ENCODE results near the gene FARSA. TPM values are rescaled to one million over a fixed set of nuclear protein-coding genes. Genes with fewer than 3 reads are reported as not detected.

The FARSA gene
- total and polyA plus RNA-seq, 2 of the 13 experiments (the other 11 are each of a cell fraction or from before 2014, with no cell fraction given): 25.9 to 72.0 TPM

DNA sequence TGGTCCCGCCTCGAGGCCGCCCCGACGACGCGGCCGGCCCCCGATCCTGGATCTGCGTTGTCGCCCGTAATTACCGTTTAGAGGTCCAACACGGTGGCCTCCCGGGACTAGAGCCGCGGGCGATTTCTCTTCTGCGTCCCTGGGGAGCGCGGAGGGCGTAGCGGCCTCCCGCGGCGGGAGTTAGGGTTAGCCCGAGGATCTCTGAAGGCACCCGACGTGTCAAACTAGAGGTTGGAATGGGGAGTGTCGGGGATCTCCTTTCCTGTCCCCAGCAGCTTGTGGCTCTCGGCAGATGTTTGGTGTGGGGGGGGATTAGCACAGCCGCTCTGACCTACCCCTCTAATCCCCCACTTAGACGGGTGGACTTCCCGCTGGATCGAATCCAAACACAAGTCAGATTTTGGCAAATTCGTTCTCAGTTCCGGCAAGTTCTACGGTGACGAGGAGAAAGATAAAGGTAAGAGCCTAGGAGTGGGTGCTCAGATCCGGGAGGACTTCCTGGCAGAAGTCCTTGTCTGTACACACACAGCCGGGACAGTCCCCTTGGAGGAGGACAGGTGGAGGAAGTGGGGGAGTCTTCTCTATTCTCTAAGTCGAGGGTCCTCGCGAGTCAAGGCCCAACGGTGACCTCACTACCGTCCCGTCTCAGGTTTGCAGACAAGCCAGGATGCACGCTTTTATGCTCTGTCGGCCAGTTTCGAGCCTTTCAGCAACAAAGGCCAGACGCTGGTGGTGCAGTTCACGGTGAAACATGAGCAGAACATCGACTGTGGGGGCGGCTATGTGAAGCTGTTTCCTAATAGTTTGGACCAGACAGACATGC, 5.5 kb upstream of the FARSA start (continued):
- TF ChIP-seq, protein P1, sequence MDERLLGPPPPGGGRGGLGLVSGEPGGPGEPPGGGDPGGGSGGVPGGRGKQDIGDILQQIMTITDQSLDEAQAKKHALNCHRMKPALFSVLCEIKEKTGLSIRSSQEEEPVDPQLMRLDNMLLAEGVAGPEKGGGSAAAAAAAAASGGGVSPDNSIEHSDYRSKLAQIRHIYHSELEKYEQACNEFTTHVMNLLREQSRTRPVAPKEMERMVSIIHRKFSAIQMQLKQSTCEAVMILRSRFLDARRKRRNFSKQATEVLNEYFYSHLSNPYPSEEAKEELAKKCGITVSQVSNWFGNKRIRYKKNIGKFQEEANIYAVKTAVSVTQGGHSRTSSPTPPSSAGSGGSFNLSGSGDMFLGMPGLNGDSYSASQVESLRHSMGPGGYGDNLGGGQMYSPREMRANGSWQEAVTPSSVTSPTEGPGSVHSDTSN (CRISPR knock-in tag; IDR thresholded peaks at IDR 0.05): no peak
- no peak for TF ChIP-seq MLLT10 (CRISPR knock-in tag; IDR thresholded peaks at IDR 0.05)
- TF ChIP-seq ZNF607 (CRISPR knock-in tag; IDR thresholded peaks at IDR 0.05; ENCODE audit: borderline replicate concordance): 0 out of 2 replicates have a peak, but pooled peaks have one; percentile 11
- TF ChIP-seq ZNF883 (CRISPR knock-in tag; IDR thresholded peaks at IDR 0.05; ENCODE audit: not compliant biosample characterization): peak; percentile 15
- no peak for TF ChIP-seq PAF1 (CRISPR knock-in tag; IDR thresholded peaks at IDR 0.05)
- 0 out of 2 replicates have a peak, but pooled peaks have one; percentile 75 for TF ChIP-seq ZNF44 (CRISPR knock-in tag; IDR thresholded peaks at IDR 0.05)
- TF ChIP-seq, protein P2, sequence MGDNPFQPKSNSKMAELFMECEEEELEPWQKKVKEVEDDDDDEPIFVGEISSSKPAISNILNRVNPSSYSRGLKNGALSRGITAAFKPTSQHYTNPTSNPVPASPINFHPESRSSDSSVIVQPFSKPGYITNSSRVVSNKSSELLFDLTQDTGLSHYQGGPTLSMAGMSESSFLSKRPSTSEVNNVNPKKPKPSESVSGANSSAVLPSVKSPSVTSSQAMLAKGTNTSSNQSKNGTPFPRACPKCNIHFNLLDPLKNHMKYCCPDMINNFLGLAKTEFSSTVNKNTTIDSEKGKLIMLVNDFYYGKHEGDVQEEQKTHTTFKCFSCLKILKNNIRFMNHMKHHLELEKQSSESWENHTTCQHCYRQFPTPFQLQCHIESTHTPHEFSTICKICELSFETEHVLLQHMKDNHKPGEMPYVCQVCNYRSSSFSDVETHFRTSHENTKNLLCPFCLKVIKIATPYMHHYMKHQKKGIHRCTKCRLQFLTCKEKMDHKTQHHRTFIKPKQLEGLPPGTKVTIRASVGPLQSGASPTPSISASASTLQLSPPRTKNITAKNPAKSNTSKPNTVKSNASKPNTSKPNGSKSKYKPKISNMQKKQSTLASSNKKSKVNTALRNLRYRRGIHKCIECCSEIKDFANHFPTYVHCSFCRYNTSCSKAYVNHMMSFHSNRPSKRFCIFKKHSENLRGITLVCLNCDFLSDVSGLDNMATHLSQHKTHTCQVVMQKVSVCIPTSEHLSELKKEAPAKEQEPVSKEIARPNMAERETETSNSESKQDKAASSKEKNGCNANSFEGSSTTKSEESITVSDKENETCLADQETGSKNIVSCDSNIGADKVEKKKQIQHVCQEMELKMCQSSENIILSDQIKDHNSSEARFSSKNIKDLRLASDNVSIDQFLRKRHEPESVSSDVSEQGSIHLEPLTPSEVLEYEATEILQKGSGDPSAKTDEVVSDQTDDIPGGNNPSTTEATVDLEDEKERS (CRISPR knock-in tag; IDR thresholded peaks at IDR 0.05): no peak
- TF ChIP-seq ZNF329 (CRISPR knock-in tag; IDR thresholded peaks at IDR 0.05; ENCODE audit: low read depth): 0 out of 2 replicates have a peak, but pooled peaks have one; percentile 18
- TF ChIP-seq ZNF629 (CRISPR knock-in tag; conservative IDR thresholded peaks at IDR 0.05): no peak
- no peak for TF ChIP-seq SIN3B (IDR thresholded peaks at IDR 0.05; ENCODE audit: low read length)
- TF ChIP-seq ZNF431 (CRISPR knock-in tag; IDR thresholded peaks at IDR 0.05; ENCODE audit: borderline replicate concordance, low read depth): 0 out of 2 replicates have a peak, but pooled peaks have one; percentile 54
- TF ChIP-seq NRL (CRISPR knock-in tag; IDR thresholded peaks at IDR 0.05; ENCODE audit: borderline replicate concordance): no peak
- TF ChIP-seq EED (CRISPR knock-in tag; IDR thresholded peaks at IDR 0.05): no peak
- peak; percentile 61 for TF ChIP-seq KDM5B (CRISPR knock-in tag; IDR thresholded peaks at IDR 0.05; ENCODE audit: borderline replicate concordance)
- 0 out of 2 replicates have a peak, but pooled peaks have one; percentile 50 for TF ChIP-seq ZBTB42 (CRISPR knock-in tag; IDR thresholded peaks at IDR 0.05)
- no peak for TF ChIP-seq MAFK (conservative IDR thresholded peaks at IDR 0.05 in 1 of 2, IDR thresholded peaks at IDR 0.05 in 1 of 2; ENCODE audit: low read length in 2 of 2)
- no peak for TF ChIP-seq ZNF790 (CRISPR knock-in tag; IDR thresholded peaks at IDR 0.05; ENCODE audit: borderline replicate concordance)
- TF ChIP-seq ZNF510 (CRISPR knock-in tag; IDR thresholded peaks at IDR 0.05; ENCODE audit: low read depth): peak; percentile 83; the same call in 1 of the 2 replicates
- TF ChIP-seq TMF1 (CRISPR knock-in tag; IDR thresholded peaks at IDR 0.05; ENCODE audit: low read depth): no peak
- TF ChIP-seq SPEN (CRISPR knock-in tag; IDR thresholded peaks at IDR 0.05; ENCODE audit: low read depth): no peak
- TF ChIP-seq ZNF879 (CRISPR knock-in tag; IDR thresholded peaks at IDR 0.05): peak; percentile 85
- no peak for TF ChIP-seq ZNF652 (CRISPR knock-in tag; IDR thresholded peaks at IDR 0.05; ENCODE audit: borderline replicate concordance, low read depth)
- TF ChIP-seq ZNF530 (CRISPR knock-in tag; IDR thresholded peaks at IDR 0.05; ENCODE audit: low read depth): no peak
- TF ChIP-seq, protein P3, sequence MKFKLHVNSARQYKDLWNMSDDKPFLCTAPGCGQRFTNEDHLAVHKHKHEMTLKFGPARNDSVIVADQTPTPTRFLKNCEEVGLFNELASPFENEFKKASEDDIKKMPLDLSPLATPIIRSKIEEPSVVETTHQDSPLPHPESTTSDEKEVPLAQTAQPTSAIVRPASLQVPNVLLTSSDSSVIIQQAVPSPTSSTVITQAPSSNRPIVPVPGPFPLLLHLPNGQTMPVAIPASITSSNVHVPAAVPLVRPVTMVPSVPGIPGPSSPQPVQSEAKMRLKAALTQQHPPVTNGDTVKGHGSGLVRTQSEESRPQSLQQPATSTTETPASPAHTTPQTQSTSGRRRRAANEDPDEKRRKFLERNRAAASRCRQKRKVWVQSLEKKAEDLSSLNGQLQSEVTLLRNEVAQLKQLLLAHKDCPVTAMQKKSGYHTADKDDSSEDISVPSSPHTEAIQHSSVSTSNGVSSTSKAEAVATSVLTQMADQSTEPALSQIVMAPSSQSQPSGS (CRISPR knock-in tag; IDR thresholded peaks at IDR 0.05): no peak

Data from HepG2 (cell line).